HCT116 (cell line): ENCODE results near the gene SORCS2.

Experiments used
- CTCF ChIP-seq, 3 experiments: fragments of 200-600 bp in 1 of 3; sonication (generic) in 1 of 3; IDR thresholded peaks in 2 of 3; conservative IDR thresholded peaks in 1 of 3; 2 replicates each; pipeline ENCODE4 v1.5.1; 2012 to 2017; ENCODE audit warnings: low read depth in 2 of 3, low read length in 2 of 3, antibody characterized with exemption in 1 of 3, borderline replicate concordance in 1 of 3, control low read depth in 1 of 3, mild to moderate bottlenecking in 1 of 3, mixed read lengths in 1 of 3, mixed run types in 1 of 3, moderate library complexity in 1 of 3; ENCODE audit not compliant: insufficient read depth in 1 of 3
- POLR2A ChIP-seq: IDR thresholded peaks from 2 replicates; pipeline ENCODE4 v1.7.0; 2011; ENCODE audit warnings: borderline replicate concordance; ENCODE audit not compliant: insufficient read depth, insufficient read length; ENCODE audit errors: extremely low read depth

DNA sequence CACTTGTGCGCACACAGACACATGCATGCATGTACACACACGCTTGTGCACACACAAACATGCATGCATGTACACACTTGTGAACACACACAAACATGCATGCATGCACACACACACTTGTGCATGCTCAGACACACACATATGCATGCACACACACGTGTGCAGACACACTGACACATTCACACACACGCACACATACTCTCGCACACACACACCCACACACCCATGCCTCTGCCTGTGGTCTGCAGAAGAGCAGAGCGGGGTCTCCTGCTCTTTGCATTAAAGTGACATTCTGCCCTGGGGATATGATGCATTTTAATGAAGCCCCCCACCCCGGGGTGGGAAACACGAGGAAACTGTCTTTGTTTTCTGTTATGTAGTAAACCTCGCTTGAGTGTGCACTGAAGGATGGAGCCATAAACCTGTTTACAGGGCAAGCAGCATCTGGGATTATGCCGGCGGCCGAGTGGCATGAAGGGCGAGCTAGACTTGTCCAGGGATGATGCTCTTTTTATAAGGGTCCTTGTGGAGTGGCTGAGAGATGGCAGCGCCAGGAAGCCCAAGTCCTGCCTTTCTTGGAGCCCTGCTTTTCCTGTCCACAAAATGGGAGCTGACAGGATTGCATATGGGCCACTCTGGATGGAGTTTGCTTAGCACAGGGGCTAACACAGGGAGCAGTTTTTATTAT, 224.6 kb downstream of the SORCS2 start:
- no peak for TF ChIP-seq CTCF (IDR thresholded peaks at IDR 0.05 in 2 of 3, conservative IDR thresholded peaks at IDR 0.05 in 1 of 3; ENCODE audit: borderline replicate concordance in 1 of 3, insufficient read depth in 1 of 3, low read depth in 2 of 3, low read length in 2 of 3)
- TF ChIP-seq POLR2A: no peak
